ENCODE results near the gene ICOS. TPM values are rescaled to one million over a fixed set of nuclear protein-coding genes. Genes with fewer than 3 reads are reported as not detected.

The ICOS gene
- total and polyA plus RNA-seq, 12 donors = 0.07 to 0.51 (median 0.21) TPM; not detected in 6

DNA sequence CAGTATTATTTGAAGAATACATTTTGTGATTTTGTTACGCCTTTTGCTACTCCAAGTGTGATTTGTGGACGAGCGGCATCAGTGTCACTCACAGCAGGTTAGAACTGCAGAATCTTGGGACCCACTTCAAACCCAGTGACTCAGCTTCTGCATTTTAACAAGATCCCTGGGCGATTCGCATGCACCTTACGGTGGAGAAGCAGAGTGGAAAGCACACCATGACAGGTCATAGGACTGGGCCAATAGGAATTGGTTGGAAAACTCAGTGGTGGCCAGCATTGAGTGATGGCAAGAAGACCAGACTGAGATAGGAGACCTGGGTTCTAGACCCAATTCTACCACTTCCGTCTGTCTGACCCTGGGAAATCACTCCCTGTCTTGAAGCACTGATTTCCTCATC lies 42.7 kb upstream of the ICOS start:
- Histone ChIP-seq H3K27ac (no peak overlapping the region), H3K9me3 (replicated peaks in 1 of 3) (no peaks in the 10 kb centered on the region), H3K4me1 (replicated peaks in 1 of 2) (no peaks in the 10 kb centered on the region), H3K4me3 (no peak overlapping the region), H3K36me3 (replicated peaks in 1 of 2) (no peaks in the 10 kb centered on the region), H3K27me3 (no peaks in the 10 kb centered on the region)
- intact Hi-C loops (cut with DNase I) = no loop called here
- TF ChIP-seq, protein P1, sequence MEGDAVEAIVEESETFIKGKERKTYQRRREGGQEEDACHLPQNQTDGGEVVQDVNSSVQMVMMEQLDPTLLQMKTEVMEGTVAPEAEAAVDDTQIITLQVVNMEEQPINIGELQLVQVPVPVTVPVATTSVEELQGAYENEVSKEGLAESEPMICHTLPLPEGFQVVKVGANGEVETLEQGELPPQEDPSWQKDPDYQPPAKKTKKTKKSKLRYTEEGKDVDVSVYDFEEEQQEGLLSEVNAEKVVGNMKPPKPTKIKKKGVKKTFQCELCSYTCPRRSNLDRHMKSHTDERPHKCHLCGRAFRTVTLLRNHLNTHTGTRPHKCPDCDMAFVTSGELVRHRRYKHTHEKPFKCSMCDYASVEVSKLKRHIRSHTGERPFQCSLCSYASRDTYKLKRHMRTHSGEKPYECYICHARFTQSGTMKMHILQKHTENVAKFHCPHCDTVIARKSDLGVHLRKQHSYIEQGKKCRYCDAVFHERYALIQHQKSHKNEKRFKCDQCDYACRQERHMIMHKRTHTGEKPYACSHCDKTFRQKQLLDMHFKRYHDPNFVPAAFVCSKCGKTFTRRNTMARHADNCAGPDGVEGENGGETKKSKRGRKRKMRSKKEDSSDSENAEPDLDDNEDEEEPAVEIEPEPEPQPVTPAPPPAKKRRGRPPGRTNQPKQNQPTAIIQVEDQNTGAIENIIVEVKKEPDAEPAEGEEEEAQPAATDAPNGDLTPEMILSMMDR (IDR thresholded peaks at IDR 0.05) = no peak
- no peak for TF ChIP-seq POLR2A (IDR thresholded peaks at IDR 0.05)
- DNase-seq = no peak
- WGBS, 4 donors = 79 to 89% (median 83%) methylated on average over 7 of the region's 7 CpGs

DNA sequence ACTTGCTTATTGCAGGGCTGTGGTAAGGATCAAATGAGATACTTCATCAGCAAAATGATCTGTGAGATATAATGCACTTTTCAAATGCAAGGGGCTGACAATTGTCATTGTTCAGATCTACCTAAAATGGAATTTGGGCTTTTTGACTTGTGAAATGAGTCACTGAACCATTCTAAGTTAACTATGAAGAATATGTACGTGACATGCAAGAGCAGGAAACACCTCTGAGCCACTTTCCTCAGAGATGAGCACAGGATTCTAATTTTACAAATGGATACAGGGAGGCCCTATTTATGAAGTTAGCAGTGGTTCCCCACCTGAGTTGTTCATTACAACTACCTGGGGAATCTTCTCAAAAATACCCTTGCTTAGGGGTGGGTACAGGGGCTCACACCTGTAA lies 42.3 kb upstream of the ICOS start:
- Histone ChIP-seq H3K36me3 (replicated peaks in 1 of 2) (no peaks in the 10 kb centered on the region), H3K9me3 (replicated peaks in 1 of 3) (no peaks in the 10 kb centered on the region), H3K27ac (no peak overlapping the region), H3K4me3 (no peak overlapping the region), H3K27me3 (no peaks in the 10 kb centered on the region), H3K4me1 (replicated peaks in 1 of 2) (no peaks in the 10 kb centered on the region)
- WGBS, 4 donors = 62 to 93% (median 89%) methylated on average over 1 of the region's 1 CpG
- no peak for DNase-seq
- intact Hi-C loops (cut with DNase I) = no loop called here
- TF ChIP-seq, protein P1 (IDR thresholded peaks at IDR 0.05) = no peak
- TF ChIP-seq POLR2A (IDR thresholded peaks at IDR 0.05) = no peak

GRCh38 chr2:203897544-203897943 lies 39.0 kb upstream of the ICOS start:
- no peak for DNase-seq
- no peaks in the 10 kb centered on the region for H3K36me3 ChIP-seq (replicated peaks in 1 of 2)
- 28 to 50% (median 43%) methylated on average over 2 of the region's 2 CpGs for WGBS, 4 donors
- no peak overlapping the region for H3K27ac ChIP-seq
- H3K4me1 ChIP-seq (replicated peaks in 1 of 2) = no peaks in the 10 kb centered on the region
- intact Hi-C loops (cut with DNase I) = no loop called here
- H3K4me3 ChIP-seq = no peak overlapping the region
- H3K9me3 ChIP-seq (replicated peaks in 1 of 3) = peaks cover 0 to 13% (median 9%) of the 10 kb centered on the region in 3 donors
- TF ChIP-seq POLR2A (IDR thresholded peaks at IDR 0.05) = no peak
- TF ChIP-seq, protein P1 (IDR thresholded peaks at IDR 0.05) = no peak
- H3K27me3 ChIP-seq = no peaks in the 10 kb centered on the region

DNA sequence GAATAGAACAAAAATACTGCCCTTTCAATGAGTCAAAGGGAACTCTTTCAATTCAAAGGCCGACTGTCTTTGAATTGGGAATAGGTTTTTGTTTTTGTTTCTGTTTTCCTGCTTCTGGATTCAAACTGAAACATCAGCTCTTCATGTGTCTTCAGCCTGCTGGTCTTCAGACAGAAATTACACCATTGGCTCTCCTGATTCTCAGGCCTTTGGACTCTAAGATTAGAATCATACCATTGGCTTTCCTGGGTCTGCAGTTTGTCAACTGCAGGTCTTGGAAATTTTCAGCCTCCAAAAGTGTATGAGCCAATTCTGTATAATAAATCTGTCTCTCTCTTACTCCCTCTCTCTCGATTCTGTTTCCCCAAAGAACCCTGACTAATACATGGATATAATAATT lies 37.9 kb upstream of the ICOS start:
- Histone ChIP-seq H3K9me3 (replicated peaks in 1 of 3) (peaks cover 0 to 13% (median 10%) of the 10 kb centered on the region in 3 donors), H3K4me3 (no peak overlapping the region), H3K36me3 (replicated peaks in 1 of 2) (no peaks in the 10 kb centered on the region), H3K27ac (peak overlapping the region in 1 of 5 donors; percentile 10), H3K4me1 (replicated peaks in 1 of 2) (no peaks in the 10 kb centered on the region), H3K27me3 (no peaks in the 10 kb centered on the region)
- 53 to 71% (median 60%) methylated on average over 2 of the region's 2 CpGs for WGBS, 4 donors
- no peak for DNase-seq
- TF ChIP-seq POLR2A (IDR thresholded peaks at IDR 0.05) = no peak
- TF ChIP-seq, protein P1 (IDR thresholded peaks at IDR 0.05) = no peak
- intact Hi-C loops (cut with DNase I) = no loop called here
